Neural progenitor cell (in vitro differentiated cells): Measurements from ENCODE around the gene LY6G5C. TPM values are rescaled to one million over a fixed set of nuclear protein-coding genes. Genes with fewer than 3 reads are reported as not detected.

ENCODE experiments used
- DNase-seq: peaks from one replicate; pipeline ENCODE4 v3.0.0-alpha.2; 2016; ENCODE audit warnings: low spot score
- H2AFZ ChIP-seq: fragments of 200-600 bp; sonication (generic); replicated peaks from 2 replicates; pipeline ENCODE4 v1.6.1; 2016; ENCODE audit warnings: antibody characterized with exemption
- H3F3A ChIP-seq: fragments of 200-600 bp; sonication (generic); 2 replicates; pipeline ENCODE4 v1.6.1; 2016; ENCODE audit warnings: antibody characterized with exemption, low read depth
- H3K27ac ChIP-seq: fragments of 200-600 bp; sonication (generic); 2 replicates; pipeline ENCODE4 v1.5.1; 2016; ENCODE audit warnings: mild to moderate bottlenecking
- H3K27me3 ChIP-seq: fragments of 200-600 bp; sonication (generic); 2 replicates; pipeline ENCODE4 v1.6.1; 2016; ENCODE audit warnings: mild to moderate bottlenecking, moderate library complexity
- H3K36me3 ChIP-seq: fragments of 200-600 bp; sonication (generic); 2 replicates; pipeline ENCODE4 v1.5.1; 2016
- H3K4me1 ChIP-seq: fragments of 200-600 bp; sonication (generic); 2 replicates; pipeline ENCODE4 v1.6.1; 2016; ENCODE audit warnings: mixed run types
- H3K4me2 ChIP-seq: fragments of 200-600 bp; sonication (generic); 2 replicates; pipeline ENCODE4 v1.6.1; 2016
- H3K4me3 ChIP-seq: fragments of 200-600 bp; sonication (generic); 2 replicates; pipeline ENCODE4 v1.5.1; 2016
- H3K79me2 ChIP-seq: fragments of 200-600 bp; sonication (generic); 2 replicates; pipeline ENCODE4 v1.6.1; 2016; ENCODE audit warnings: low read depth
- H3K9ac ChIP-seq: fragments of 200-600 bp; sonication (generic); 2 replicates; pipeline ENCODE4 v1.6.1; 2016
- H3K9me3 ChIP-seq: fragments of 200-600 bp; sonication (generic); 2 replicates; pipeline ENCODE4 v1.5.1; 2016; ENCODE audit warnings: low read depth
- H4K20me1 ChIP-seq: fragments of 200-600 bp; sonication (generic); 2 replicates; pipeline ENCODE4 v1.6.1; 2016; ENCODE audit warnings: low read depth
- H3K27ac Mint-ChIP-seq: 3 replicates; pipeline ENCODE4 v1.8.0; 2021; ENCODE audit warnings: mixed read lengths
- H3K27me3 Mint-ChIP-seq: 2 replicates; pipeline ENCODE4 v1.8.0; 2022; ENCODE audit warnings: low read depth, mild to moderate bottlenecking, inconsistent platforms, moderate library complexity, mixed read lengths; ENCODE audit not compliant: insufficient read depth
- H3K36me3 Mint-ChIP-seq: 3 replicates; pipeline ENCODE4 v1.8.0; 2021; ENCODE audit warnings: mixed read lengths
- H3K4me1 Mint-ChIP-seq: 3 replicates; pipeline ENCODE4 v1.8.0; 2021; ENCODE audit warnings: mixed read lengths
- H3K4me3 Mint-ChIP-seq: 3 replicates; pipeline ENCODE4 v1.8.0; 2021; ENCODE audit warnings: mild to moderate bottlenecking, moderate library complexity, mixed read lengths
- H3K9me3 Mint-ChIP-seq: 3 replicates; pipeline ENCODE4 v1.8.0; 2020; ENCODE audit warnings: mixed read lengths
- EZH2 ChIP-seq: fragments of 200-600 bp; sonication (generic); IDR thresholded peaks from 2 replicates; pipeline ENCODE4 v1.6.1; 2017; ENCODE audit warnings: antibody characterized with exemption, mild to moderate bottlenecking, moderate library complexity
- EZH2phosphoT487 ChIP-seq: fragments of 200-600 bp; sonication (generic); IDR thresholded peaks from 2 replicates; pipeline ENCODE4 v1.6.1; 2017; ENCODE audit warnings: antibody characterized with exemption
- total RNA-seq: library from RNA; depleted of rRNA; stranded (reverse); fragments of >200 nt; gene quantifications from 2 replicates; pipeline ENCODE4 v1.2.3, GENCODE V29; 2015; ENCODE audit warnings: low replicate concordance
- TF ChIP-seq, protein P1 (sequence below): fragments of 200-600 bp; sonication (generic); IDR thresholded peaks from 2 replicates; pipeline ENCODE4 v1.5.1; 2017; ENCODE audit warnings: antibody characterized with exemption, mild to moderate bottlenecking

LY6G5C gene
- total RNA-seq, 1 donor from 2014 or later = not detected

GRCh38 chr6:31633447-31633846 lies 47.4 kb downstream of the LY6G5C start:
- Histone ChIP-seq H3K27ac (peak overlapping the region; percentile 13), H3K4me1 (no peaks in the 10 kb centered on the region), H3K4me2 (no peak overlapping the region), H3F3A (peaks cover 80% of the 10 kb centered on the region), H2AFZ (no peak overlapping the region), H3K27me3 (no peaks in the 10 kb centered on the region), H4K20me1 (peaks cover 78% of the 10 kb centered on the region), H3K79me2 (peaks cover 39% of the 10 kb centered on the region), H3K9me3 (no peaks in the 10 kb centered on the region), H3K36me3 (peaks cover 10% of the 10 kb centered on the region), H3K9ac (no peak overlapping the region), H3K4me3 (no peak overlapping the region)
- DNase-seq = no peak
- H3K36me3 Mint-ChIP-seq = peaks cover 51% of the 10 kb centered on the region
- TF ChIP-seq EZH2 (no peak), EZH2phosphoT487 (no peak)
- TF ChIP-seq, protein P1, sequence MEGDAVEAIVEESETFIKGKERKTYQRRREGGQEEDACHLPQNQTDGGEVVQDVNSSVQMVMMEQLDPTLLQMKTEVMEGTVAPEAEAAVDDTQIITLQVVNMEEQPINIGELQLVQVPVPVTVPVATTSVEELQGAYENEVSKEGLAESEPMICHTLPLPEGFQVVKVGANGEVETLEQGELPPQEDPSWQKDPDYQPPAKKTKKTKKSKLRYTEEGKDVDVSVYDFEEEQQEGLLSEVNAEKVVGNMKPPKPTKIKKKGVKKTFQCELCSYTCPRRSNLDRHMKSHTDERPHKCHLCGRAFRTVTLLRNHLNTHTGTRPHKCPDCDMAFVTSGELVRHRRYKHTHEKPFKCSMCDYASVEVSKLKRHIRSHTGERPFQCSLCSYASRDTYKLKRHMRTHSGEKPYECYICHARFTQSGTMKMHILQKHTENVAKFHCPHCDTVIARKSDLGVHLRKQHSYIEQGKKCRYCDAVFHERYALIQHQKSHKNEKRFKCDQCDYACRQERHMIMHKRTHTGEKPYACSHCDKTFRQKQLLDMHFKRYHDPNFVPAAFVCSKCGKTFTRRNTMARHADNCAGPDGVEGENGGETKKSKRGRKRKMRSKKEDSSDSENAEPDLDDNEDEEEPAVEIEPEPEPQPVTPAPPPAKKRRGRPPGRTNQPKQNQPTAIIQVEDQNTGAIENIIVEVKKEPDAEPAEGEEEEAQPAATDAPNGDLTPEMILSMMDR = no peak
- peaks cover 2% of the 10 kb centered on the region for H3K4me1 Mint-ChIP-seq
- no peaks in the 10 kb centered on the region for H3K9me3 Mint-ChIP-seq
- H3K4me3 Mint-ChIP-seq = peak overlapping the region; percentile 38
- peaks cover 8% of the 10 kb centered on the region for H3K27me3 Mint-ChIP-seq
- H3K27ac Mint-ChIP-seq = no peak overlapping the region

DNA sequence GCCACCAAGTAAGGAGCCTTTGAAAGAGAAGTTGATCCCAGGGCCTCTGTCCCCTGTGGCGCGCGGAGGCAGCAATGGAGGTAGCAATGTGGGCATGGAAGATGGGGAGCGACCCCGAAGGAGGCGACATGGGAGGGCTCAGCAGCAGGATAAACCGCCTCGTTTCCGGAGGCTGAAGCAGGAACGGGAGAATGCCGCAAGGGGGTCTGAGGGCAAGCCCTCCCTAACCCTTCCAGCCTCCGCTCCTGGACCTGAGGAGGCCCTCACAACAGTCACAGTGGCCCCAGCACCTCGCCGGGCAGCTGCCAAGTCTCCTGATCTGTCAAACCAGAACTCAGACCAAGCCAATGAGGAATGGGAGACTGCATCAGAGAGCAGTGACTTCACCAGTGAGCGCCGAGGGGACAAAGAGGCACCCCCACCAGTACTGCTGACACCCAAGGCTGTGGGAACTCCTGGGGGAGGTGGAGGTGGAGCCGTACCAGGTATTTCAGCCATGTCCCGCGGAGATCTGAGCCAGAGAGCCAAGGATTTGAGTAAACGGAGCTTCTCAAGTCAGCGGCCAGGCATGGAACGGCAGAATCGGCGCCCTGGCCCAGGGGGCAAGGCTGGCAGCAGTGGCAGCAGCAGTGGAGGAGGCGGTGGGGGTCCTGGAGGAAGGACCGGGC lies 48.5 kb downstream of the LY6G5C start:
- H3K4me3 Mint-ChIP-seq = peak overlapping the region; percentile 43
- H3K4me3 ChIP-seq = no peak overlapping the region
- peaks cover 71% of the 10 kb centered on the region for H3F3A ChIP-seq
- DNase-seq = no peak
- no peaks in the 10 kb centered on the region for H3K9me3 ChIP-seq
- peaks cover 88% of the 10 kb centered on the region for H4K20me1 ChIP-seq
- H3K27ac ChIP-seq = peak overlapping the region; percentile 77
- H3K27ac Mint-ChIP-seq = no peak overlapping the region
- peaks cover 56% of the 10 kb centered on the region for H3K36me3 Mint-ChIP-seq
- H3K9me3 Mint-ChIP-seq = no peaks in the 10 kb centered on the region
- no peaks in the 10 kb centered on the region for H3K27me3 ChIP-seq
- H3K4me1 Mint-ChIP-seq = peaks cover 2% of the 10 kb centered on the region
- no peaks in the 10 kb centered on the region for H3K4me1 ChIP-seq
- H2AFZ ChIP-seq = no peak overlapping the region
- H3K9ac ChIP-seq = peak overlapping the region; percentile 1
- peaks cover 11% of the 10 kb centered on the region for H3K36me3 ChIP-seq
- peaks cover 8% of the 10 kb centered on the region for H3K27me3 Mint-ChIP-seq
- peaks cover 49% of the 10 kb centered on the region for H3K79me2 ChIP-seq
- no peak overlapping the region for H3K4me2 ChIP-seq
- TF ChIP-seq EZH2phosphoT487 = no peak
- TF ChIP-seq EZH2 = no peak
- TF ChIP-seq, protein P1 = no peak

GRCh38 chr6:31631681-31632278 lies 49.1 kb downstream of the LY6G5C start:
- Histone ChIP-seq H3K9me3 (no peaks in the 10 kb centered on the region), H3K27ac (peak overlapping the region; percentile 77), H3K27me3 (no peaks in the 10 kb centered on the region), H3K4me2 (no peak overlapping the region), H3K36me3 (peaks cover 17% of the 10 kb centered on the region), H3K4me1 (no peaks in the 10 kb centered on the region), H3F3A (peaks cover 69% of the 10 kb centered on the region), H3K79me2 (peaks cover 56% of the 10 kb centered on the region), H2AFZ (no peak overlapping the region), H3K4me3 (no peak overlapping the region), H4K20me1 (peaks cover 89% of the 10 kb centered on the region), H3K9ac (peak overlapping the region; percentile 1)
- no peak for DNase-seq
- Mint-ChIP-seq H3K27me3 (peaks cover 8% of the 10 kb centered on the region), H3K36me3 (peaks cover 57% of the 10 kb centered on the region), H3K9me3 (no peaks in the 10 kb centered on the region), H3K4me3 (no peak overlapping the region), H3K27ac (no peak overlapping the region), H3K4me1 (peaks cover 2% of the 10 kb centered on the region)
- TF ChIP-seq EZH2phosphoT487 = no peak
- TF ChIP-seq, protein P1 = no peak
- no peak for TF ChIP-seq EZH2
